HCT116 (cell line): ENCODE data around the gene HAO2.

Source experiments
- EZH2phosphoT487 ChIP-seq: fragments of 200-600 bp; IDR thresholded peaks from 2 replicates; pipeline ENCODE4 v1.6.1; 2018; ENCODE audit warnings: antibody characterized with exemption, borderline replicate concordance
- JUND ChIP-seq: IDR thresholded peaks from 2 replicates; pipeline ENCODE4 v1.6.1; 2012
- ZNF274 ChIP-seq: fragments of 200-500 bp; sonication (Bioruptor generic); IDR thresholded peaks from 2 replicates; pipeline ENCODE4 v1.6.1; 2014; ENCODE audit warnings: mild to moderate bottlenecking, low read depth, low read length, inconsistent platforms

- no peak for TF ChIP-seq JUND
- no peak for TF ChIP-seq EZH2phosphoT487
- no peak for TF ChIP-seq ZNF274
Observed at GRCh38 chr1:119320100-119320499, 48.5 kb upstream of the HAO2 start.
